GM19238 (cell line): Measurements from ENCODE around the gene INO80.
A peak's percentile ranks its signal among the peaks of the same experiment; 100 is the strongest.
"Not testable (repeated sequence)": the region's sequence is repeated elsewhere in the genome, so short reads cannot be mapped to it uniquely, and the experiment has no call there.

Experiments
- DNase-seq: peaks from one replicate; pipeline ENCODE4 v3.0.0; 2011; ENCODE audit warnings: low spot score; ENCODE audit not compliant: insufficient read length

The INO80 gene, protein sequence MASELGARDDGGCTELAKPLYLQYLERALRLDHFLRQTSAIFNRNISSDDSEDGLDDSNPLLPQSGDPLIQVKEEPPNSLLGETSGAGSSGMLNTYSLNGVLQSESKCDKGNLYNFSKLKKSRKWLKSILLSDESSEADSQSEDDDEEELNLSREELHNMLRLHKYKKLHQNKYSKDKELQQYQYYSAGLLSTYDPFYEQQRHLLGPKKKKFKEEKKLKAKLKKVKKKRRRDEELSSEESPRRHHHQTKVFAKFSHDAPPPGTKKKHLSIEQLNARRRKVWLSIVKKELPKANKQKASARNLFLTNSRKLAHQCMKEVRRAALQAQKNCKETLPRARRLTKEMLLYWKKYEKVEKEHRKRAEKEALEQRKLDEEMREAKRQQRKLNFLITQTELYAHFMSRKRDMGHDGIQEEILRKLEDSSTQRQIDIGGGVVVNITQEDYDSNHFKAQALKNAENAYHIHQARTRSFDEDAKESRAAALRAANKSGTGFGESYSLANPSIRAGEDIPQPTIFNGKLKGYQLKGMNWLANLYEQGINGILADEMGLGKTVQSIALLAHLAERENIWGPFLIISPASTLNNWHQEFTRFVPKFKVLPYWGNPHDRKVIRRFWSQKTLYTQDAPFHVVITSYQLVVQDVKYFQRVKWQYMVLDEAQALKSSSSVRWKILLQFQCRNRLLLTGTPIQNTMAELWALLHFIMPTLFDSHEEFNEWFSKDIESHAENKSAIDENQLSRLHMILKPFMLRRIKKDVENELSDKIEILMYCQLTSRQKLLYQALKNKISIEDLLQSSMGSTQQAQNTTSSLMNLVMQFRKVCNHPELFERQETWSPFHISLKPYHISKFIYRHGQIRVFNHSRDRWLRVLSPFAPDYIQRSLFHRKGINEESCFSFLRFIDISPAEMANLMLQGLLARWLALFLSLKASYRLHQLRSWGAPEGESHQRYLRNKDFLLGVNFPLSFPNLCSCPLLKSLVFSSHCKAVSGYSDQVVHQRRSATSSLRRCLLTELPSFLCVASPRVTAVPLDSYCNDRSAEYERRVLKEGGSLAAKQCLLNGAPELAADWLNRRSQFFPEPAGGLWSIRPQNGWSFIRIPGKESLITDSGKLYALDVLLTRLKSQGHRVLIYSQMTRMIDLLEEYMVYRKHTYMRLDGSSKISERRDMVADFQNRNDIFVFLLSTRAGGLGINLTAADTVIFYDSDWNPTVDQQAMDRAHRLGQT (N-terminal part only)

DNA sequence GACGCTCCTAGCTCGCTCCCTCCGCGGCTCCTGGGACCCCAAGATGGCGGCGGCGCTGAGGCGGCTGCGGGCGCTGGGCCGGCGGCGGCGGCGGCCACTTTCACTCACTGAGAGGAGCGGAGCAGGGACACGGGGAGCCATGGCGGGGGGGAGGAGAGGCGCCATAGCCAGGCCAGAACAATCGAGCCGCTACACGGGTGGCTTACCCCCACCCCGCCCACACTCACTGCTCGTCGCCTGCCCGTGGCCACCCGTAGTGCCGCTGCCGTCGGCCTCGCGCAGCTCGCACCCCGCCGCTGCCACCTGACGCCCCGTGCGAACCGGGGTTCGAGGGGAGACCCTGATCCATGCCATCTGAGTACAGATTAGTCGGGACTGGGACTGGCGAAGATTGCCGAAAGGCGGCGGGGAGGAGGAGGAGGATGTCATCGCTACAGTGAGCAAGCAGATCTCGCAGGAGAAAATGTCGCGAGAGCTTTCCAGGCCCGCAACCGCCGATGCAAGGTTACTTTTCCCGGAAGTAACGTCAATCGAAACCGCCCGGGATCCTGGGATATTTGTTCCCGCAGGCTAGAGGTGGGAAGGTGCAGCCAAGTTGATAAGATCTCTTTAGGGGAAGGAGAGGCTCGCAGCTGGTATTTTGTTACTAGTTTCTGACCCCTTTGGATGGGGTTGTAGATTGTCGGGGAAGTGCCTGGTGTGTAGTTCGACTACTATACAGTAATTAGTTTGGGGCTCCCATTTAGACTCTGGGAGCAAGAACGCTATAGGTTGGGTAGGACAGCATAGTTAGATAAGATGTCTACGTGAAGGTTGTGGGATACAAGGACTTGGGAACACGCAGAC, at the start of gene INO80:
TSS of gene INO80 (minus strand) at position 165 of the 846 bp plus-strand sequence. CDS start 19,970 bp downstream, outside the sequence.
- DNase-seq = peak; percentile 83

- DNase-seq = no peak
These were observed 45.7 kb upstream of the INO80 start for GRCh38 chr15:41161736-41162135.

DNA sequence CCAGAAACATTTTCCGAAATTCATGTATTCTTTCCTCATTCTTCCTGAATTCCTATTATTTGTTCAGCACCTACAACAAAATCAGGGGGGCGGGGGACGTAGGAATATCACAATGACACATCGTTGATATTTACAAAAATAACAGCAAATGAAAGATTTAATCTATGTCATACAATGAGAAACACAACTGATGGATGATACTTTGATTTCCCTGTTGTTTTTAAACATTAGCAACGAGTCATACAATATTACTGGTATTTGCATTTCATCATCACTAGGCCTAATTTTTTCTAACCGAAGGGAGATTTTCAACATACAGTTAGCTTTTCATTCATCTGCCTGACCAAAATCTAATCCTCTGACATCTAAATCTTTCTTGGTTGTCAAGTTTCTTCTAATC, 45.3 kb upstream of the INO80 start:
- DNase-seq = no peak

GRCh38 chr15:41160639-41161315, 44.7 kb upstream of the INO80 start:
- no peak for DNase-seq

- no peak for DNase-seq
These were observed 38.3 kb upstream of the INO80 start for GRCh38 chr15:41154412-41154811.

GRCh38 chr15:41153733-41154132, 37.7 kb upstream of the INO80 start:
- DNase-seq = no peak

DNA sequence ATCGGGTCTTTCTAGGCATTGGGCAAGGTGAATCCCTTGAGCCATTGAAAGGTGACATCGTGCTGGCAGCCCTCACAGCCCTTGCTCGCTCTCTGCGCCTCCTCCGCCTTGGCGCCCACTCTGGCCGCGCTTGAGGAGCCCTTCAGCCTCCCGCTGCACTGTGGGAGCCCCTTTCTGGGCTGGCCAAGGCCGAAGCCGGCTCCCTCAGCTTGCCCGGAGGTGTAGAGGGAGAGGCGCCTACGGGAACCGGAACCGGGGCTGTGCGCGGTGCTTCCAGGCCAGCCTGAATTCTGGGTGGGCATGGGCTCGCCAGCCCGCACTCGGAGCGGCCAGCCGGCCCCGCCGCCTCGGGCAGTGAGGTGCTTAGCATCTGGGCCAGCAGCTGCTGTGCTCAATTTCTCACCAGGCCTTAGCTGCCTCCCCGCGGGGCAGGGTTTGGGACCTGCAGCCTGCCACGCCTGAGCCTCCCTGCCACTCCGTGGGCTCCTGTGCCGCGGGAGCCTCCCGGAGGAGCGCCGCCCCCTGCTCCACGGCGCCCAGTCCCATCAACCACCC, 35.4 kb upstream of the INO80 start:
- no peak for DNase-seq

GRCh38 chr15:41150279-41150678, 34.2 kb upstream of the INO80 start:
- no peak for DNase-seq

DNA sequence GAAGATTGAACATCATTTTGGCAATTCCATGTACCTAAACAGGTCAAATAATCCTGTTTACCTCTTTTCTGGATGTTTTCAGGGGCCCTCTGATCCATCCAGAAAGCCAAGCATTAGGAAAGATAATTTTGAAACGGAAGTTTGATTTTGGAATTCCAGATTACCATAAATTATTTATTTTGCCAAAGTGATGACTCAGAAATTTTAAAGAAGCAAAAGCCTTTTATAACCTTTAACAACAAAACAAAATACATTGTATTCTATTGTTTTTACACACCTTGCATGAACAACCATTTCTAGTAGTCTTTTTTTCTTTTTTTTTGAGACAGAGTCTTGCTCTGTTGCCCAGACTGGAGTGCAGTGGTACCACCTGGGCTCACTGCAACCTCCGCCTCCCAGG, 32.0 kb upstream of the INO80 start:
- DNase-seq = no peak

- DNase-seq = no peak
These were observed 23.5 kb upstream of the INO80 start for GRCh38 chr15:41139619-41140018.

DNA sequence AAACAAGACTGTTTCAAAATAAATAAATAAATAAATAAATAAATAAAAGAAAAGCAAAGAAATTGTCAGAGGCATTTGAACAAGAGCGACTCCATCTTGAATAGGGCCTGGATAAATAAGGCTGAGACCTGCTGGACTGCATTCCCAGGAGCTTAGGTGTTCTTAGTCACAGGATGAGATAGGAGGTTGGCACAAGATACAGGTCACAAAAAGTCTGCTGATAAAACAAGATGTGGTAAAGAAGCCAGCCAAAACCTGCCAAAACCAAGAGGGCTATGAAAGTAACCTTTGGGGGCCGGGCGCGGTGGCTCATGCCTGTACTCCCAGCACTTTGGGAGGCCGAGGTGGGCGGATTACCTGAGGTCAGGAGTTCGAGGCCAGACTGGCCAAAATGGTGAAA, 23.0 kb upstream of the INO80 start:
- DNase-seq = not testable (repeated sequence)

GRCh38 chr15:41135580-41135979, 19.5 kb upstream of the INO80 start:
- not testable (repeated sequence) for DNase-seq

DNA sequence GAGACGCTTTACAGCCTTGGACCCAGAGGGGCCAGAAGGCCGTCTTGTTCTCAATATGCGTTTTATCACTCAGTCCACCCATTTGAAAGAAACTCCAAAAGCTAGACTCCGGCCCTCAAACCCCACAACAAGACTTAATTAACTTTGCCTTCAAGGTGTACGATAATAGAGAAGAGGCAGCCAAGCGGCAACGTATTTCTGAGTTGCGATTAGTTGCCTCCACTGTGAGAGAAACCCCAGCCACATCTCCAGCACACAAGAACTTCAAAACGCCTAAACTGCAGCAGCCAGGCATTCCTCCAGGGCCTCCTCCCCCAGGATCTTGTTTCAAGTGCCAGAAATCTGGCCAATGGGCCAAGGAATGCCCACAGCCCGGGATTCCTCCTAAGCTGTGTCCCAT, 17.4 kb upstream of the INO80 start:
- no peak for DNase-seq

- DNase-seq = not testable (repeated sequence)
These were observed 16.0 kb upstream of the INO80 start for GRCh38 chr15:41132094-41132493.

DNA sequence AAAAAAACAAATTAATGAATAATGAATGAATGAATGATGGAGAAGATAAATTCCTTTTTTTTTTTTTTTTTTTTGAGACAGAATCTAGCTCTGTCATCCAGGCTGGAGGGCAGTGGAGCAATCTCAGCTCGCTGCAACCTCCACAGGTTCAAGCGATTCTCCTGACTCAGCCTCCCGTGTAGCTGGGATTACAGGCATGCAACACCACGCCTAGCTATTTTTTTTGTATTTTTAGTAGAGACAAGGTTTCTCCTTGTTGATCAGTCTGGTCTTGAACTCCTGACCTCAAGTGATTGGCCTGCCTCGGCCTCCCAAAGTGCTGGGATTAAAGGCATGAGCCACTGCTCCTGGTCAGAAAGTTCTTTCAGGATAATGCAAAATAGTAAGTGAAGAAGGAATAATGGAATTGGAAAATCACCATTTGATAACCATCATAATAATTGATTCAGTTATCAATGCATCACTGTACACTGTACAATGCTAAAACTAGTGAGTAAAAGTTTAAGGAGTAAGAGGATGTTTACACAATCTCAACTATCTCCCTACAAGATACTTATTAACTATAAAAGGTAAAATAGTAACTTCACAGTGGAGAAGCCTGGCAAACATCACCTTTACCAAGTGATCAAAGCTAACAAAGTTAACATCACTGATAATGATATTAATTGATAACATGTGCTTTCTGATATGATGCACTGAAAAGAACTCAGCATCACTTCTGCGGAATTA, 12.3 kb upstream of the INO80 start:
- DNase-seq = no peak

DNA sequence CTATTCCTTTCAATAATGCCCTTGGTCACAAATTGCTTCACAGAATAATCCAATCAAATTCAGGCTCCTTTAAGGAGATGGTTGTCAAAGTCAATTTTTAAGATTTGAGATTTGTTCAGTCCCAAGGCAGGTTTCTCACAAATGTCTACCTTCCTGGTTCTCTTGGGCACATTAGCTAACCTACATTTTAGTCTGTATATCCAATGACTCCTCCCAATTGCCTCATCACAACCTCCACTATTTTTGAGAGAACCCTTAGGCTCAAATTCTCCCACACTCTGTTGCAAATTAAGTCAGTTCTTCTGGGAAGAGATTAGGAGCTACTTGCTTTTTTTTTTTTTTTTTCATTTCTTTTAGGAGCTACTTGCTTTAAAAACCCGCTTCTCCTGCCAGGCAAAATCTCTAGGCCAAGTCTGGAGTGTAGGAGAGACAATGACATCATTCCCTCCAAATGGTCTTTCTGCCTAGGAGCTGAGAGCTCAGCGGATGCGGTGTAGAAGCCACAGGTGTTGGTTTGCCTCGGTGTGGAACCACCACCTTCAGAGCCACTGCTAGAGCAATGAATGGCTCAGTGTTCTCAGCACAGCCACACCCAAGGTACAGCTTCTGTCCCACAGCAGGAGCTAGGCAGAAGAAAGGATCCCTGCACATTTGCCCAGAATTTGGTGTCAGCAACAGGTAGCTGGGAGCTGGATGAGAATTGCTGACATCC, 10.0 kb upstream of the INO80 start:
- no peak for DNase-seq

- DNase-seq = no peak
These were observed 9.1 kb upstream of the INO80 start for GRCh38 chr15:41125063-41125669.

DNA sequence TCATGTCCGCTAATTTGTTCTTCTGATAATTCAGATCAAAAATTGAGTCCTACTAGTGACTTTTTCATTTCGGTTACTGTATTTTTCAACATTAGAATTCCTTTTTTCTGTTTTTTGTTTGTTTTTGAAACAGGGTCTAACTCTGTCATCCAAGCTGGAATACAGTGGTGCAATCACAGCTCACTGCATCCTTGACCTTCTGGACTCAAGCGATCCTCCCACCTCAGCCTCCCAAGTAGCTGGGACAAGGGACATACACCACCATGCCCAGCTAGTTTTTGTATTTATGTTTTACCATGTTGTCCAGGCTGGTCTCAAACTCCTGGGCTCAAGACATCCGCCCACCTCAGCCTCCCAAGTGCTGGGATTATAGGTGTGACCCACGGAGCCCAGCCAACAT, 8.0 kb upstream of the INO80 start:
- no peak for DNase-seq
